GM18858 (cell line): ENCODE data around the gene NXN.
"Not testable (repeated sequence)": the region's sequence is repeated elsewhere in the genome, so short reads cannot be mapped to it uniquely, and the experiment has no call there.

Experiments used
- ATAC-seq: cut with Tn5 transposase; IDR thresholded peaks from one replicate; pipeline ENCODE4 v1.9.1; 2021; ENCODE audit not compliant: unreplicated experiment

NXN gene

GRCh38 chr17:924306-924705 is 55.3 kb downstream of the NXN start:
- ATAC-seq: not testable (repeated sequence)

- no peak for ATAC-seq
Measured at GRCh38 chr17:923633-924032, 55.9 kb downstream of the NXN start.

- no peak for ATAC-seq
Measured at GRCh38 chr17:921161-921560, 58.4 kb downstream of the NXN start.

- ATAC-seq: no peak
Measured at GRCh38 chr17:920190-920589, 59.4 kb downstream of the NXN start.

- no peak for ATAC-seq
Measured at GRCh38 chr17:917941-918740, 61.4 kb downstream of the NXN start.

GRCh38 chr17:917391-917811 is 62.2 kb downstream of the NXN start:
- ATAC-seq: no peak

GRCh38 chr17:916315-916714 is 63.3 kb downstream of the NXN start:
- no peak for ATAC-seq

GRCh38 chr17:915538-916201 is 63.9 kb downstream of the NXN start:
- ATAC-seq: no peak

GRCh38 chr17:914561-914960 is 65.0 kb downstream of the NXN start:
- ATAC-seq: no peak

- ATAC-seq: no peak
Measured at GRCh38 chr17:913207-913606, 66.4 kb downstream of the NXN start.

- no peak for ATAC-seq
Measured at GRCh38 chr17:909642-910323, 69.8 kb downstream of the NXN start.

- no peak for ATAC-seq
Measured at GRCh38 chr17:907725-908124, 71.9 kb downstream of the NXN start.

- ATAC-seq: not testable (repeated sequence)
Measured at GRCh38 chr17:905708-906107, 73.9 kb downstream of the NXN start.

GRCh38 chr17:903691-904481 is 75.7 kb downstream of the NXN start:
- no peak for ATAC-seq

GRCh38 chr17:902463-902862 is 77.1 kb downstream of the NXN start:
- no peak for ATAC-seq

- no peak for ATAC-seq
Measured at GRCh38 chr17:901964-902363, 77.6 kb downstream of the NXN start.

- no peak for ATAC-seq
Measured at GRCh38 chr17:901191-901950, 78.2 kb downstream of the NXN start.

- ATAC-seq: no peak
Measured at GRCh38 chr17:900336-900934, 79.1 kb downstream of the NXN start.

GRCh38 chr17:897970-898619 is 81.5 kb downstream of the NXN start:
- no peak for ATAC-seq
